ENCODE measurements around the gene MICOS13.

DNA sequence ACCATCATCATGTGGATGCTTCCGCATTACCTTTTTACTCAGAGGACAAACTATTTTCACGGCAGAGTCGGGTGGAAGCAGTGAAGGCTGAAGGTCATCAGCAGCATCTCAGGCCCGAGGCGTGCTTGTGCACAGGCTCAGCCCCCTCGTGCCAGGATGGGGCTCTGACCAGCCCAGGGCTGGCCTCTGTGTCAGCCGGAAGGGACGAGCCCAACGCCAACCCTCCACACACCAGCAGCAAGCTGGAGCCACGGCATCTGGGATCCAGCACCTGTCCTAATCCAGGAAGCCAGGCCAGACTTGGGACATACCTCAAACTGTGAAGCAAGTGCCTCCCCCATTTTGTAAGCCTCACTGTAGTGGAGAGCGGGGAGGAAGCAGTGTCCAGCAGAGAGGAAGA lies 11.1 kb downstream of the MICOS13 start:
- TF ChIP-seq POLR2A (IDR thresholded peaks at IDR 0.05), result no peak
- TF ChIP-seq, protein P1, sequence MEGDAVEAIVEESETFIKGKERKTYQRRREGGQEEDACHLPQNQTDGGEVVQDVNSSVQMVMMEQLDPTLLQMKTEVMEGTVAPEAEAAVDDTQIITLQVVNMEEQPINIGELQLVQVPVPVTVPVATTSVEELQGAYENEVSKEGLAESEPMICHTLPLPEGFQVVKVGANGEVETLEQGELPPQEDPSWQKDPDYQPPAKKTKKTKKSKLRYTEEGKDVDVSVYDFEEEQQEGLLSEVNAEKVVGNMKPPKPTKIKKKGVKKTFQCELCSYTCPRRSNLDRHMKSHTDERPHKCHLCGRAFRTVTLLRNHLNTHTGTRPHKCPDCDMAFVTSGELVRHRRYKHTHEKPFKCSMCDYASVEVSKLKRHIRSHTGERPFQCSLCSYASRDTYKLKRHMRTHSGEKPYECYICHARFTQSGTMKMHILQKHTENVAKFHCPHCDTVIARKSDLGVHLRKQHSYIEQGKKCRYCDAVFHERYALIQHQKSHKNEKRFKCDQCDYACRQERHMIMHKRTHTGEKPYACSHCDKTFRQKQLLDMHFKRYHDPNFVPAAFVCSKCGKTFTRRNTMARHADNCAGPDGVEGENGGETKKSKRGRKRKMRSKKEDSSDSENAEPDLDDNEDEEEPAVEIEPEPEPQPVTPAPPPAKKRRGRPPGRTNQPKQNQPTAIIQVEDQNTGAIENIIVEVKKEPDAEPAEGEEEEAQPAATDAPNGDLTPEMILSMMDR (IDR thresholded peaks at IDR 0.05), result no peak
- TF ChIP-seq POLR2AphosphoS5 (IDR thresholded peaks at IDR 0.05), result no peak
- TF ChIP-seq EP300 (IDR thresholded peaks at IDR 0.05), result no peak

Data from suprapubic skin (tissue), 4 donors.